Measurements from ENCODE around the gene VASH2. TPM values are rescaled to one million over a fixed set of nuclear protein-coding genes. Genes with fewer than 3 reads are reported as not detected.

Gene VASH2
- polyA plus RNA-seq, 1 experiment = 0.12 TPM

- POLR2A ChIA-PET = no interaction called here
- TF ChIP-seq, protein P1, sequence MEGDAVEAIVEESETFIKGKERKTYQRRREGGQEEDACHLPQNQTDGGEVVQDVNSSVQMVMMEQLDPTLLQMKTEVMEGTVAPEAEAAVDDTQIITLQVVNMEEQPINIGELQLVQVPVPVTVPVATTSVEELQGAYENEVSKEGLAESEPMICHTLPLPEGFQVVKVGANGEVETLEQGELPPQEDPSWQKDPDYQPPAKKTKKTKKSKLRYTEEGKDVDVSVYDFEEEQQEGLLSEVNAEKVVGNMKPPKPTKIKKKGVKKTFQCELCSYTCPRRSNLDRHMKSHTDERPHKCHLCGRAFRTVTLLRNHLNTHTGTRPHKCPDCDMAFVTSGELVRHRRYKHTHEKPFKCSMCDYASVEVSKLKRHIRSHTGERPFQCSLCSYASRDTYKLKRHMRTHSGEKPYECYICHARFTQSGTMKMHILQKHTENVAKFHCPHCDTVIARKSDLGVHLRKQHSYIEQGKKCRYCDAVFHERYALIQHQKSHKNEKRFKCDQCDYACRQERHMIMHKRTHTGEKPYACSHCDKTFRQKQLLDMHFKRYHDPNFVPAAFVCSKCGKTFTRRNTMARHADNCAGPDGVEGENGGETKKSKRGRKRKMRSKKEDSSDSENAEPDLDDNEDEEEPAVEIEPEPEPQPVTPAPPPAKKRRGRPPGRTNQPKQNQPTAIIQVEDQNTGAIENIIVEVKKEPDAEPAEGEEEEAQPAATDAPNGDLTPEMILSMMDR (IDR thresholded peaks at IDR 0.05; ENCODE audit: insufficient read depth, low read depth, low read length) = no peak
- peaks cover 9% of the 10 kb centered on the region for H3K27me3 ChIP-seq (ENCODE audit: control insufficient read depth, insufficient read depth, low read length)
- H3K36me3 ChIP-seq (ENCODE audit: control insufficient read depth, insufficient read depth, low read length) = no peaks in the 10 kb centered on the region
- no peak for DNase-seq (ENCODE audit: low read depth)
- CTCF ChIA-PET = interaction anchor here (1.6 kb wide), 1 partner anchor 8 kb away, joined by 5 read pairs; no protein-coding TSS in a partner anchor
- no peak overlapping the region for H3K4me3 ChIP-seq (ENCODE audit: low read depth, low read length)
These were observed 33.7 kb upstream of the VASH2 start for GRCh38 chr1:212916481-212917133.

DNA sequence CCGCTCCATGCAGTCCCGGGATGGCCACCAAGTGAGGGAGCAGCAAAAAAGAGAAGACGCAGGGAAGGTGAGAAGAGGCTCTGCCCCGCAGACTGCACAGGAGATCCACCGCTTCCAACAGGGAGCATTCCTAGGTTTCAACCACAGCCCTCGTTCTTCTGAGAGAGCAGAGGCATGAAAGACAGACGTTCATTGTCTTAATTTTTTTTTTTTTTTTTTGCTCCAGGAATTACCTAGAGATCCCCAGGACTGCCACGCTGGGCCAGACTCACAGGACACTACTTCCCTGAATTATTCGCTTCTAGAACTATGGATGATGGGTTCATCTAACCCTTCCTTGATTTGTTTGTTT lies 33.2 kb upstream of the VASH2 start:
- TF ChIP-seq, protein P1 (IDR thresholded peaks at IDR 0.05; ENCODE audit: insufficient read depth, low read depth, low read length) = no peak
- DNase-seq (ENCODE audit: low read depth) = no peak
- H3K36me3 ChIP-seq (ENCODE audit: control insufficient read depth, insufficient read depth, low read length) = no peaks in the 10 kb centered on the region
- CTCF ChIA-PET = no interaction called here
- no peak overlapping the region for H3K4me3 ChIP-seq (ENCODE audit: low read depth, low read length)
- peaks cover 9% of the 10 kb centered on the region for H3K27me3 ChIP-seq (ENCODE audit: control insufficient read depth, insufficient read depth, low read length)
- POLR2A ChIA-PET = no interaction called here

DNA sequence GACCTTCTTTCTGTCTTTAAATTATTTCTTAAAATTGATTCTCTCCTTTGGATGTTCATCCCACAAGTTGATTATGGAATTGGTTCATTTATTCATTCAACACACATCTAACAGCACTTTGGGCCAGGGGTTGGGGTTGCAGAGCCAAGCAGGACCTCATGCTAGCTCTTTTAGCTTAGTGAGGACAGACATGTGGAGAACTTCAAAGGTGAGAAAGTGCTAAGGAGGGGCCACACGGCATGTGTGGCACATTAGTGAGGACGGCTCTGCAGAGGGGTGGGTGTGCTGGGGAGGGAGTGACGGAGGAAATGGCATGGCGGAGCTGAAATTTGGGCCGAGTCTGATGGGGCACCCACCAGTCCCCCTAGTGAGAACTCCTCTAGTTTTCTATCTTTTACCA lies 32.5 kb upstream of the VASH2 start:
- CTCF ChIA-PET = no interaction called here
- H3K4me3 ChIP-seq (ENCODE audit: low read depth, low read length) = no peak overlapping the region

DNA sequence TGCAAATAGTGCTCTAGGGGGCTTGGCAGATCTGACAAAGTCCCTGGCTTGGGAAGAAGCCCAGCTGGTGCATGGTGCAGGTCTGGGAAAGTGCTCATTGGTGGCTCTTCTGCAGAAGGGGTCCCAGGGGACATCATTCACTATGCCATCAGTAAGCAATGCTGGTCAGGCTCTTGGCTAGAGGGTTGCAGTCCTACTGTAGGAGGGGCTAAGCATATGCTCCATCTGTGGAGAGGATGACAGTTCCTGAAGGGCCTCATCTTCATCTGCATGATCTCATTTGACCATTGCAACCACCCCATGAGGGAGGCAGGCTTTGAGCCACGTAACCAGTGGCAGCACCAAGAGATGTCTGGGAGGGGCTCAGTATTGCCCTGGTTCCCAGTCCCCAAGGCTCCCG lies 31.5 kb upstream of the VASH2 start:
- Histone ChIP-seq H3K4me3 (ENCODE audit: low read depth, low read length) (no peak overlapping the region), H3K27me3 (ENCODE audit: control insufficient read depth, insufficient read depth, low read length) (peaks cover 11% of the 10 kb centered on the region), H3K36me3 (ENCODE audit: control insufficient read depth, insufficient read depth, low read length) (no peaks in the 10 kb centered on the region)
- ChIA-PET CTCF (no interaction called here), POLR2A (interaction anchor here (0.6 kb wide), 1 partner anchor 27 kb away, joined by 6 read pairs; no protein-coding TSS in a partner anchor)
- TF ChIP-seq, protein P1 (IDR thresholded peaks at IDR 0.05; ENCODE audit: insufficient read depth, low read depth, low read length) = no peak
- no peak for DNase-seq (ENCODE audit: low read depth)

More for the DNA sequence above, 32.5 kb upstream of the VASH2 start:
- Histone ChIP-seq H3K27me3 (ENCODE audit: control insufficient read depth, insufficient read depth, low read length) (peaks cover 9% of the 10 kb centered on the region), H3K36me3 (ENCODE audit: control insufficient read depth, insufficient read depth, low read length) (no peaks in the 10 kb centered on the region)
- DNase-seq (ENCODE audit: low read depth) = no peak
- TF ChIP-seq, protein P1 (IDR thresholded peaks at IDR 0.05; ENCODE audit: insufficient read depth, low read depth, low read length) = no peak
- POLR2A ChIA-PET = no interaction called here

DNA sequence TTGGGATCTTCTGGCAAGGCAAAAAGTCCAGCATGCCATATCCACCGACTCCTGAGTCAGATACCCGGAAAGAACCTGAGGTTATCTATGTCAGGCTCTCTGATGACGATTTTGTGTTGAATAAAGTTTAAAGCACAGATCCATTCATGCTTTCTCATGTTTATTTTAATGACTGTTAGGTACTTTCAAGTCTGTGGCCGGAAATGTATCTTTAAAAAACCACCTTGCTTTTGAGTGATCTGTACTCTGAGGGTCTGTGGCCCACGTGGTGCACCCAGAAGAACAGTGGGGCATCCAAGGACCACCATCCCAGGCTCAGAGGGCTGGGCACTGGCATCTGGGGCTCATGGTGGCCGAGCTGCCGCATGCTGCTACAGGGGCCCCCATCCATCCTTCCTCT lies 30.1 kb upstream of the VASH2 start:
- Histone ChIP-seq H3K4me3 (ENCODE audit: low read depth, low read length) (no peak overlapping the region), H3K27me3 (ENCODE audit: control insufficient read depth, insufficient read depth, low read length) (peaks cover 11% of the 10 kb centered on the region), H3K36me3 (ENCODE audit: control insufficient read depth, insufficient read depth, low read length) (no peaks in the 10 kb centered on the region)
- no peak for DNase-seq (ENCODE audit: low read depth)
- ChIA-PET CTCF (interaction anchor here (0.6 to 1.2 kb wide), 2 partner anchors 10 to 18 kb away, joined by 3 read pairs; no protein-coding TSS in a partner anchor), POLR2A (no interaction called here)
- TF ChIP-seq, protein P1 (IDR thresholded peaks at IDR 0.05; ENCODE audit: insufficient read depth, low read depth, low read length) = no peak
